WTC11 (cell line): ENCODE measurements around the gene PIGR.

Experiments
- ATF2 ChIP-seq: sonication (generic); formaldehyde crosslinking; IDR thresholded peaks from 2 replicates; pipeline ENCODE4 v1.8.1; 2022; ENCODE audit warnings: low read depth, missing genetic modification reagents, borderline replicate concordance
- CTCF ChIP-seq: fragments of 200-600 bp; IDR thresholded peaks from 2 replicates; pipeline ENCODE4 v1.8.0; 2022; ENCODE audit warnings: antibody characterized with exemption
- NFE2L1 ChIP-seq: sonication (generic); formaldehyde crosslinking; IDR thresholded peaks from 2 replicates; pipeline ENCODE4 v1.8.1; 2023; ENCODE audit warnings: missing genetic modification reagents
- SP1 ChIP-seq: sonication (generic); formaldehyde crosslinking; conservative IDR thresholded peaks from 2 replicates; pipeline ENCODE4 v1.8.1; 2022; ENCODE audit warnings: missing genetic modification reagents
- TF ChIP-seq, protein P1 (sequence below): sonication (generic); formaldehyde crosslinking; IDR thresholded peaks from 2 replicates; pipeline ENCODE4 v1.8.1; 2022; ENCODE audit warnings: low read depth, mild to moderate bottlenecking, moderate library complexity, missing genetic modification reagents, borderline replicate concordance
- TF ChIP-seq, protein P2 (sequence below): sonication (generic); formaldehyde crosslinking; IDR thresholded peaks from 2 replicates; pipeline ENCODE4 v1.8.1; 2023; ENCODE audit warnings: mild to moderate bottlenecking, missing genetic modification reagents, moderate library complexity

- no peak for TF ChIP-seq CTCF
- TF ChIP-seq ATF2 (CRISPR knock-in tag): no peak
- TF ChIP-seq NFE2L1 (CRISPR knock-in tag): no peak
- TF ChIP-seq, protein P1, sequence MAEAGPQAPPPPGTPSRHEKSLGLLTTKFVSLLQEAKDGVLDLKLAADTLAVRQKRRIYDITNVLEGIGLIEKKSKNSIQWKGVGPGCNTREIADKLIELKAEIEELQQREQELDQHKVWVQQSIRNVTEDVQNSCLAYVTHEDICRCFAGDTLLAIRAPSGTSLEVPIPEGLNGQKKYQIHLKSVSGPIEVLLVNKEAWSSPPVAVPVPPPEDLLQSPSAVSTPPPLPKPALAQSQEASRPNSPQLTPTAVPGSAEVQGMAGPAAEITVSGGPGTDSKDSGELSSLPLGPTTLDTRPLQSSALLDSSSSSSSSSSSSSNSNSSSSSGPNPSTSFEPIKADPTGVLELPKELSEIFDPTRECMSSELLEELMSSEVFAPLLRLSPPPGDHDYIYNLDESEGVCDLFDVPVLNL (CRISPR knock-in tag): no peak
- TF ChIP-seq, protein P2, sequence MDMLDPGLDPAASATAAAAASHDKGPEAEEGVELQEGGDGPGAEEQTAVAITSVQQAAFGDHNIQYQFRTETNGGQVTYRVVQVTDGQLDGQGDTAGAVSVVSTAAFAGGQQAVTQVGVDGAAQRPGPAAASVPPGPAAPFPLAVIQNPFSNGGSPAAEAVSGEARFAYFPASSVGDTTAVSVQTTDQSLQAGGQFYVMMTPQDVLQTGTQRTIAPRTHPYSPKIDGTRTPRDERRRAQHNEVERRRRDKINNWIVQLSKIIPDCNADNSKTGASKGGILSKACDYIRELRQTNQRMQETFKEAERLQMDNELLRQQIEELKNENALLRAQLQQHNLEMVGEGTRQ (CRISPR knock-in tag): no peak
- no peak for TF ChIP-seq SP1 (CRISPR knock-in tag)
Measured at GRCh38 chr1:206885341-206886060, 60.8 kb downstream of the PIGR start.
